Stromal cell of bone marrow (primary cell): ENCODE measurements around the gene HSPA4L.
A peak's percentile ranks its signal among the peaks of the same experiment; 100 is the strongest.

Experiments used
- DNase-seq: peaks from one replicate; pipeline ENCODE4 v3.0.0-alpha.2; 2012; ENCODE audit warnings: low read depth

Gene HSPA4L

GRCh38 chr4:127782275-127783025, at the start of gene HSPA4L:
HSPA4L (plus strand) TSS chr4:127782322; CDS start chr4:127782551, 229 bp downstream.
- no peak for DNase-seq

- peak; percentile 18 for DNase-seq
Observed at GRCh38 chr4:127732623-127733328, 49.3 kb upstream of the HSPA4L start.

GRCh38 chr4:127734976-127735375, 47.1 kb upstream of the HSPA4L start:
- DNase-seq: no peak

GRCh38 chr4:127737295-127737694, 44.8 kb upstream of the HSPA4L start:
- DNase-seq: no peak

- DNase-seq: no peak
Observed at GRCh38 chr4:127741247-127741646, 40.9 kb upstream of the HSPA4L start.

GRCh38 chr4:127747883-127748282, 34.2 kb upstream of the HSPA4L start:
- no peak for DNase-seq

- DNase-seq: no peak
Observed at GRCh38 chr4:127748957-127749356, 33.2 kb upstream of the HSPA4L start.

- no peak for DNase-seq
Observed at GRCh38 chr4:127756906-127757305, 25.2 kb upstream of the HSPA4L start.

GRCh38 chr4:127759228-127759820, 22.8 kb upstream of the HSPA4L start:
- no peak for DNase-seq

GRCh38 chr4:127759893-127760292, 22.2 kb upstream of the HSPA4L start:
- peak; percentile 20 for DNase-seq

GRCh38 chr4:127771535-127772275, 10.4 kb upstream of the HSPA4L start:
- DNase-seq: no peak

- no peak for DNase-seq
Observed at GRCh38 chr4:127772769-127773671, 9.1 kb upstream of the HSPA4L start.

GRCh38 chr4:127775843-127776242, 6.3 kb upstream of the HSPA4L start:
- DNase-seq: no peak

GRCh38 chr4:127776620-127777019, 5.5 kb upstream of the HSPA4L start:
- DNase-seq: no peak

- no peak for DNase-seq
Observed at GRCh38 chr4:127777487-127777886, 4.6 kb upstream of the HSPA4L start.

GRCh38 chr4:127778102-127778501, 4.0 kb upstream of the HSPA4L start:
- DNase-seq: no peak

GRCh38 chr4:127780598-127780997, 1.5 kb upstream of the HSPA4L start:
- no peak for DNase-seq

GRCh38 chr4:127781300-127782024, 660 bp upstream of the HSPA4L start:
- DNase-seq: no peak

GRCh38 chr4:127782025-127782274, 172 bp upstream of the HSPA4L start:
- peak; percentile 68 for DNase-seq

- peak; percentile 71 for DNase-seq
Observed at GRCh38 chr4:127783026-127783769, 1.1 kb downstream of the HSPA4L start.
